IPS DF 6.9 (cell line): ENCODE data around the gene SREBF1.

Source experiments
- DNase-seq: peaks from one replicate; pipeline ENCODE4 v3.0.0-alpha.2; 2013; ENCODE audit warnings: low read depth, low spot score
- H3K27ac ChIP-seq: one replicate; pipeline ENCODE4 v1.5.1; 2013; ENCODE audit warnings: low read length, control low read depth
- H3K27me3 ChIP-seq: 2 replicates; pipeline ENCODE4 v1.6.1; 2013; ENCODE audit warnings: mild to moderate bottlenecking, low read length; ENCODE audit not compliant: control insufficient read depth, insufficient read depth
- H3K36me3 ChIP-seq: 2 replicates; pipeline ENCODE4 v1.6.1; 2013; ENCODE audit warnings: low read length; ENCODE audit not compliant: control insufficient read depth, insufficient read depth
- H3K4me1 ChIP-seq: 2 replicates; pipeline ENCODE4 v1.6.1; 2013; ENCODE audit warnings: low read length; ENCODE audit not compliant: control insufficient read depth, insufficient read depth
- H3K4me3 ChIP-seq: 2 replicates; pipeline ENCODE4 v1.5.1; 2013; ENCODE audit warnings: mild to moderate bottlenecking, low read length
- H3K9me3 ChIP-seq: 2 replicates; pipeline ENCODE4 v1.6.1; 2013; ENCODE audit warnings: low read length, inconsistent platforms; ENCODE audit not compliant: control insufficient read depth, insufficient read depth
- WGBS: extraction: QIAGEN DNeasy Blood & Tissue Kit; methylation state at CpG from one replicate; pipeline ENCODE4 v1.1.7; 2013; ENCODE audit warnings: mixed read lengths, missing lambda C conversion rate; ENCODE audit not compliant: insufficient read length, insufficient coverage; 5-methylcytosine and 5-hydroxymethylcytosine counted together

The SREBF1 gene

DNA sequence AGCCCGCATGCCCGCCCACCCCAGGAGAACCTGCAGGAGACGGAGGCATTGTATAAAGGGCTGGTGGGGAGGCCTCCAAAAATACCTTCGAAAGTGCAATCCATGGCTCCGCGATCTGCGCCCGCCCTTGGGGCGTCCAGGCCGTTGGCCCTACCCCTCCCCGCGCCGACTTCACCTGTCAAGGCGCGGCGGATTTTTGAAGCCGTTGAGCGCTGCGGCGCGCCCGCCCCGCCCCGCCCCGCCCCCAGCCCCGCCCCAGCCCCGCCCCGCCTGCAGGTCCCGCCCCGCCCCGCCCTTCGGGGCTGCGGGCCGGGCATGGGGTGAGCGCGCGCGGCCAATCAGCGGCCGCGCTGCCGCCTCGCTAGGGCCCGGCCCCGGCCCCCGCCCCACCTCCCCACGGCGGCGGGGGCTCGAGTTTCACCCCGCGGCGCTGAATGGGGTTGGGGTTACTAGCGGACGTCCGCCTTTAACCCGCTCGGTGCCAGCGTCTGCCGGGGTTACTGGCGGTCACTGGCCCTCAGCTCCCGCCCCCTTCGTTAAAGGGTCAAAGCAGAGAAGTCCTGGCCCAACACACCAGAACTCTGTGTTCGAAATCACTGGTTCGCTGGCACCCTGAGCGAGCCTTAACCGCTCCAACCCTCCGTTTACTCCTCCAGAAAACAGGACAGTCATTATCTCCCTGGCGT is 13.2 kb downstream of the SREBF1 start:
- no CpG with 5 or more reads among the region's 69 CpGs for WGBS
- no peaks in the 10 kb centered on the region for H3K9me3 ChIP-seq
- no peak overlapping the region for H3K4me3 ChIP-seq
- H3K4me1 ChIP-seq, result peaks cover 16% of the 10 kb centered on the region
- peaks cover 17% of the 10 kb centered on the region for H3K36me3 ChIP-seq
- no peak overlapping the region for H3K27ac ChIP-seq
- DNase-seq, result no peak
- no peaks in the 10 kb centered on the region for H3K27me3 ChIP-seq

DNA sequence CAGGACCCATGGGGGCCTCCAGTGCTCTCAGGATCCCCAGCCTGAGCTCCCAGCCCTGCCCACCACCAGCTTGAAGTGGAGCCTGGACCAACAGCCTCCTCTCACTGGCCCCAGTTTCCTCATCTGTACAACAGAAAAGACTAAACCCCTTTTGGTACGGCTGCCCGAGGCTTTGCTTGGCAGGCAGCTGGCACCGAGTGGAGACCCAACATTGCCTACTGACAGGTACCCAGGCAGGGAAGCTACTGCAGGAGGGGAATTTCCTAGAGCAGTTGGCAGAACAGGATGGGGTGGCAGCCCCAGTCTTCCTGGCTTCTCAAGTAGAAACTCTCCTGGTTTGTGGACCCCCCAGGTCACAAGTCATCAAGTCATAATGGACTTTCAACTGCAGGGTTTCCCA is 14.2 kb downstream of the SREBF1 start:
- peaks cover 19% of the 10 kb centered on the region for H3K36me3 ChIP-seq
- H3K4me1 ChIP-seq, result peaks cover 20% of the 10 kb centered on the region
- no peak overlapping the region for H3K4me3 ChIP-seq
- WGBS, result no CpG with 5 or more reads among the region's 3 CpGs
- H3K27ac ChIP-seq, result no peak overlapping the region
- no peak for DNase-seq
- H3K9me3 ChIP-seq, result no peaks in the 10 kb centered on the region
- no peaks in the 10 kb centered on the region for H3K27me3 ChIP-seq

DNA sequence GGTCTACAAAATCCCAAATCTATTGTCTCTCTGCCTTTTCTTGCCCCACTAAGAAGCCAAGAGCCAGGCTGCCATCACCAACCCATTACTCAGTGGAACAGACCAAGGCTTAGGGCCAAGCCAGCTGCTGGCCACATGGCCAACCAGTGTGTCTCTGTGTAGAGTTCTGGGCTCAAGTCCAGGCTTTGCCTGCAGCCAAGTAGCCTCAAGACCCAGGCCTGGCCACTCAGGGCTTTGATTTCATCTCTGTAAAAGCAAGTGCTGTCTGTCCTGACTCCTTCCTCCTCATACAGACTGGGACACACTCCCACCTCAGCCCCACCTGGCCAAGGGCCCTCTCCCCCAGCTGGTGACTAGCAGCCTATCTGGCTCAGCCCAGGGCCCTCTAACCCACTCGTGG is 14.6 kb downstream of the SREBF1 start:
- WGBS, result no CpG with 5 or more reads among the region's 1 CpG
- Histone ChIP-seq H3K9me3 (no peaks in the 10 kb centered on the region), H3K36me3 (peaks cover 19% of the 10 kb centered on the region), H3K27me3 (no peaks in the 10 kb centered on the region), H3K4me1 (peaks cover 20% of the 10 kb centered on the region), H3K27ac (no peak overlapping the region), H3K4me3 (no peak overlapping the region)
- no peak for DNase-seq

DNA sequence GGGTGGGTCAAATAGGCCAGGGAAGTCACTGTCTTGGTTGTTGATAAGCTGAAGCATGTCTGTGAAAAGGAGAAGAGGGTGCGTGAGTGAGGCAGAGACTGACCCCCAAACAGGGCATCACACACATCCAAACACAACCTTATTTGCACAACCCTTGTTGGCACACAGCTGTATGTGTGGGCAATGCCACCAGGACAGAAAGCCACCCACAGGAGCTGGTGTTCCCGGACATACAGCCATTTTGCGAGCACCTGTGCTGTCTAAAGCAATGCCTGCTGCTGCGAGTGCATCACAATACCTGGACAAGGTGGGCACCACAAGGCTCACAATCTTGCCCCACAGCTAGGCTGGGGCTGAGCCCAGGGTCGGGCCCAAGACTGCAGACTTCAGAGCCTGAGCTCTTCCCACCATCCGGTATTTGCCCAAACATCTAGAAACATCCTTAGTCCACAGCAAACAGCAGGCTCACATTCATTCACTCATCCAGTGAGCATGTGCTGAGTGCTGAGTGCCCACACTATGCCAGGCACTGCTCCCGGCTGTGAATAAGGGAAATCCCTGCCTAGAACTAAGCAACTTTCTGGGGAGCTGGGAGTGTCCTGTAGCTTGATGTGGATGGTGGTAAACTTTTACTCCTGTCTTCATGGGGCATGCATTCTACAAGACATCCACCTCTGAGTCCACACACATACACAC is 16.2 kb downstream of the SREBF1 start:
- peaks cover 20% of the 10 kb centered on the region for H3K4me1 ChIP-seq
- WGBS, result no CpG with 5 or more reads among the region's 7 CpGs

DNA sequence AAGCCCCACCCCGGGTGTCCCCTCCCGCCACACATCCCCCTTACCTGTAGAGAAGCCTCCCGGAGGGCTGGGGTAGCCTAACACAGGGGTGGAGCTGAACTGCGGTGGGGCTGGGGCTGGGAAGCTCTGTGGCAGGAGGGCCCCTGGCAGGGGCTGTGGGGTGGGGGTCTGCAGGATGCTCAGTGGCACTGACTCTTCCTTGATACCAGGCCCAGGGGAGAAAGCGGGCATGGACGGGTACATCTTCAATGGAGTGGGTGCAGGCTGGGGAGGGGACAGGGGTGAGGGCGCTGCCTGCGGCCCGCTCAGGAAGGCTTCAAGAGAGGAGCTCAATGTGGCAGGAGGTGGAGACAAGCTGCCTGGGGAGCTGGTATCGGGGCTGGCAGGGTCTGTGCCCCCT is 16.7 kb downstream of the SREBF1 start:
- Histone ChIP-seq H3K27me3 (no peaks in the 10 kb centered on the region), H3K4me1 (peaks cover 19% of the 10 kb centered on the region), H3K4me3 (no peak overlapping the region), H3K9me3 (no peaks in the 10 kb centered on the region), H3K27ac (no peak overlapping the region), H3K36me3 (peaks cover 38% of the 10 kb centered on the region)
- WGBS, result no CpG with 5 or more reads among the region's 10 CpGs
- DNase-seq, result no peak

More for the DNA sequence above, 16.2 kb downstream of the SREBF1 start:
- Histone ChIP-seq H3K9me3 (no peaks in the 10 kb centered on the region), H3K27ac (no peak overlapping the region), H3K36me3 (peaks cover 32% of the 10 kb centered on the region), H3K4me3 (no peak overlapping the region), H3K27me3 (no peaks in the 10 kb centered on the region)
- DNase-seq, result no peak

DNA sequence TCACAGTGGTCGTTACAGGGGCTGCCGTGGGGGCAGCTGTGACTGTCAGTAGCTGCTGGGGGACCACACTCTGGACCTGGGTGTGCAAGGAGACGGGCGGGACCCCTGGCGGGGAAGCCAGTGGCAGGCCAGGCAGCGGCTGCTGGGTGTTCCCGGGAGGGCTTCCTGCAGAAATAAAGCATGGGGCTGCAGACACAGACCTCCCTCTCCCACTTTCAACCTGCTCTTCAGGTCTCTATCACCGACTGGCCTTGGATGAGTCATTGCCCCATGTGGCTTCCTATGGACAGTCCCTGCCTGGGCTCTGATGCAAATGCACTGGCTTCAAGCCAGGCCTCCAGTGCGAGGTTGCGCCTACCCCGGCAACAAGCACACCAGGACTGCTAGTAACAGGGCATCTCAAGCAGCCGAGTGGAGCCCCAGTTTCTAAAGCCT is 17.2 kb downstream of the SREBF1 start:
- peaks cover 42% of the 10 kb centered on the region for H3K36me3 ChIP-seq
- peaks cover 15% of the 10 kb centered on the region for H3K4me1 ChIP-seq
- DNase-seq, result no peak
- no peak overlapping the region for H3K4me3 ChIP-seq
- H3K27ac ChIP-seq, result no peak overlapping the region
- H3K9me3 ChIP-seq, result no peaks in the 10 kb centered on the region
- H3K27me3 ChIP-seq, result no peaks in the 10 kb centered on the region
- no CpG with 5 or more reads among the region's 12 CpGs for WGBS

DNA sequence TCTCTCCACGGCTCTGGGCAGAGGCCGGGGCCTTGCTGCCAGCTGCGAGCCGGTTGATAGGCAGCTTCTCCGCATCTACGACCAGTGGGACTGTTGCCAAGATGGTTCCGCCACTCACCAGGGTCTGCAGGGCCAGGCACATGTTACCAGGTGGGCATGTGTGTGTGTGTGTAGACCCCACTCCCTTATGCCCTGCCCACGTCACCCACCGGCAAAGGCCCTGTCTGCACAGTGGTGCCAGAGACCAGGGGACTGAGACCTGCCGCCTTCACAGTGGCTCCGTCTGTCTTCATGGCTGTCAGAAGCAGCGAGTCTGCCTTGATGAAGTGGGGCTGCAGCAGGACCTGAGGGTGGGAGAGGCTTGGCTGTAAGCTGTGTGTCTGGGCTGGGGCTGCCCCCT is 17.7 kb downstream of the SREBF1 start:
- no peaks in the 10 kb centered on the region for H3K27me3 ChIP-seq
- no peak overlapping the region for H3K27ac ChIP-seq
- peaks cover 47% of the 10 kb centered on the region for H3K36me3 ChIP-seq
- peaks cover 10% of the 10 kb centered on the region for H3K4me1 ChIP-seq
- DNase-seq, result no peak
- H3K4me3 ChIP-seq, result no peak overlapping the region
- no peaks in the 10 kb centered on the region for H3K9me3 ChIP-seq
- no CpG with 5 or more reads among the region's 12 CpGs for WGBS

DNA sequence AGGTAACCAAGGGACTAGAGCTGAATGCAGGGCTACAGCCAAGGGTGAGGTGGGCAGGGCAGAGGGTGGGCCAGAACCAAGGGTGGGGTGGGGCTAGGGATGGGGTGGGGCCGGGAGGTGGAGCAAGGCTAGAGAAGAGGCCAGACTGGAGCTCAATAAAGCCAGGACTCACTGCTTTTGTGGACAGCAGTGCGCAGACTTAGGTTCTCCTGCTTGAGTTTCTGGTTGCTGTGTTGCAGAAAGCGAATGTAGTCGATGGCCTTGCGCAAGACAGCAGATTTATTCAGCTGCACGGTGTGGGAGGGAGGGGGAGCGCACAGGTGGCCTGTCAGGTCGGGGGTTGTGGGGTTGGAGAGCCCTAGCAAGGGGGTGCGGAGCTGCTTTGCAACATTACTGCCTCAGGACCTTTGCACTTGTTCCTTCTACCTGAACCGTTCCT is 18.7 kb downstream of the SREBF1 start:
- Histone ChIP-seq H3K4me1 (peaks cover 6% of the 10 kb centered on the region), H3K27me3 (no peaks in the 10 kb centered on the region), H3K36me3 (peaks cover 53% of the 10 kb centered on the region), H3K4me3 (no peak overlapping the region), H3K9me3 (no peaks in the 10 kb centered on the region), H3K27ac (no peak overlapping the region)
- no CpG with 5 or more reads among the region's 10 CpGs for WGBS
- DNase-seq, result no peak

DNA sequence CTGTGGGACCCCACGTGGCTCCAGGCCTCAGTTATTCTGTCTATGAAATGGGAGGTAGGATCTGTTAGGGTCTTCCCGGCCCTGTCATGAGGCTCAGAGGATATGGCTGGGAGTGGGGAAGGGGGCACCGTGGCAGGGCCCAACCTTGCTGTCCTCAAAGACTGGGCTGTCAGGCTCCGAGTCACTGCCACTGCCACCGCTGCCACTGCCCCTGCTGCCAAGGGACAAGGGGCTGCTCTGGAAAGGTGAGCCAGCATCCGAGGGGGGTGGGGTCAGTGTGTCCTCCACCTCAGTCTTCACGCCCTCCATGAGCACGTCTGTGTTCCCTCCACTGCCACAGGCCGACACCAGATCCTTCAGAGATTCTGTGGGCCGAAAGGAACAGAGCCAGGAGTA is 19.2 kb downstream of the SREBF1 start:
- Histone ChIP-seq H3K9me3 (no peaks in the 10 kb centered on the region), H3K4me1 (peaks cover 5% of the 10 kb centered on the region), H3K36me3 (peaks cover 57% of the 10 kb centered on the region), H3K27me3 (no peaks in the 10 kb centered on the region), H3K27ac (no peak overlapping the region), H3K4me3 (no peak overlapping the region)
- no CpG with 5 or more reads among the region's 10 CpGs for WGBS
- DNase-seq, result no peak

DNA sequence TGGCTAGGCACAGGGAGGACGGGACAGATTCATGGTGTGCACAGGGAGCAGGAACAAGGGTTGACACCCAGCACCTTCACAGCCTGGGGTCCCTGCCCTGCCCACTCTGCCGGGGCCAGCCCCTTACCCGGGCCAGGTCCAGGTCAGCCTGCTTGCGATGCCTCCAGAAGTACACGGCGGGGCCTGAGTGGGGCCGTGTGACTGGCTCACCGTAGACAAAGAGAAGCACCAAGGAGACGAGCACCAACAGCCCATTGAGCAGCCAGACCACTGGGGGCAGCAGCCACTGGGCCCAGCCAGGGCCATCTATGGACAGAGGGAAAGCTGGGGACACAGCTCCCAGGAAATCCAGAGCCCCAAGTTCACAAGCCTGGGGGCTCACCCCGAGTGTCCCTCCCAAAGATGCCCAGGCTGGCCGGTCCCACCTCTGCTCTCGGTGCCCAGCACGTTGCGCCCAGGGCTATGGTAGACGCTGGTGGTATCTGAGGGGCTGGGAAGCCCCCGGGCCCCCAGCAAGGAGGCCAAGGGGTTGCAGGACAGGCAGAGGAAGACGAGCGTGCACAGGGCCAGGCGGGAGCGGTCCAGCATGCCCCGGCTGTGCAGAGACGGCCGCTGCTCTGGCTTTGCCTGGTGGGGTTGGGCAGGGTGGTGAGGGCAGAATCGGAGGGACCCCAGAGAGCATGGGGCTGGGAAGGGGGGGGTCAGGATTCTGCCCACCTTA is 19.8 kb downstream of the SREBF1 start:
- Histone ChIP-seq H3K4me1 (peaks cover 7% of the 10 kb centered on the region), H3K27me3 (no peaks in the 10 kb centered on the region), H3K36me3 (peaks cover 57% of the 10 kb centered on the region), H3K4me3 (no peak overlapping the region), H3K27ac (no peak overlapping the region), H3K9me3 (no peaks in the 10 kb centered on the region)
- no peak for DNase-seq
- WGBS, result no CpG with 5 or more reads among the region's 24 CpGs
